ENCODE data around the gene PSMD6. TPM values are rescaled to one million over a fixed set of nuclear protein-coding genes. Genes with fewer than 3 reads are reported as not detected.

The PSMD6 gene
- total RNA-seq, 1 donor from 2014 or later: 76.9 TPM

DNA sequence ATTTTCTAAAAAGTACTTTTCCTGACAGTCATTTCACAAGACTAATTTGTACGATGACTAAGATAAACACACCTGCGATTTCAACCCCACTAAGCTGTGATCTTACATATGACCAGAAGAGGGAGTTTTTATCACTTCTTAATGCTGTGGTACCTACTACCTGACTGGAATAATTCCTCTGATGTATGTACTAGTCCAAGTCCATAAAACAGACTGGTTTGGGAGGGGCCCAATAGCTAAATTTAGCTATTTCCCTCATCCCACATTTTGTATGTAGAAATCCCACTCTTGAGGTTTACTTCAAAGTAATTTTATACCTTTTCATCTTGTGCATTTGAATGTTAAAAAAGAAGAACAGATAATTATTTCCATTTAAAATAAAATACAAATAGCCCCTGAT is 61.4 kb downstream of the PSMD6 start:
- Mint-ChIP-seq H3K9me3 (ENCODE audit: low read depth) (no peaks in the 10 kb centered on the region), H3K4me1 (ENCODE audit: low read depth) (peaks cover 66% of the 10 kb centered on the region)
- no peak for DNase-seq (ENCODE audit: low spot score, unreplicated experiment)

More for the DNA sequence above, 61.4 kb downstream of the PSMD6 start:
- H3K36me3 Mint-ChIP-seq (ENCODE audit: insufficient read depth): no peaks in the 10 kb centered on the region
- no peaks in the 10 kb centered on the region for H3K27me3 Mint-ChIP-seq
- no peak overlapping the region for H3K4me3 Mint-ChIP-seq (ENCODE audit: low read depth)
- TF ChIP-seq, protein P1, sequence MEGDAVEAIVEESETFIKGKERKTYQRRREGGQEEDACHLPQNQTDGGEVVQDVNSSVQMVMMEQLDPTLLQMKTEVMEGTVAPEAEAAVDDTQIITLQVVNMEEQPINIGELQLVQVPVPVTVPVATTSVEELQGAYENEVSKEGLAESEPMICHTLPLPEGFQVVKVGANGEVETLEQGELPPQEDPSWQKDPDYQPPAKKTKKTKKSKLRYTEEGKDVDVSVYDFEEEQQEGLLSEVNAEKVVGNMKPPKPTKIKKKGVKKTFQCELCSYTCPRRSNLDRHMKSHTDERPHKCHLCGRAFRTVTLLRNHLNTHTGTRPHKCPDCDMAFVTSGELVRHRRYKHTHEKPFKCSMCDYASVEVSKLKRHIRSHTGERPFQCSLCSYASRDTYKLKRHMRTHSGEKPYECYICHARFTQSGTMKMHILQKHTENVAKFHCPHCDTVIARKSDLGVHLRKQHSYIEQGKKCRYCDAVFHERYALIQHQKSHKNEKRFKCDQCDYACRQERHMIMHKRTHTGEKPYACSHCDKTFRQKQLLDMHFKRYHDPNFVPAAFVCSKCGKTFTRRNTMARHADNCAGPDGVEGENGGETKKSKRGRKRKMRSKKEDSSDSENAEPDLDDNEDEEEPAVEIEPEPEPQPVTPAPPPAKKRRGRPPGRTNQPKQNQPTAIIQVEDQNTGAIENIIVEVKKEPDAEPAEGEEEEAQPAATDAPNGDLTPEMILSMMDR (IDR thresholded peaks at IDR 0.05; ENCODE audit: unreplicated experiment): peak; percentile 72
- no peak overlapping the region for H3K27ac Mint-ChIP-seq

Other genes starting within 250 kb of the PSMD6 start
- gene C3orf49, start 204.2 kb downstream of the PSMD6 start, total RNA-seq: not detected in 2 replicates
- gene THOC7, start 159.7 kb downstream of the PSMD6 start, total RNA-seq: 52.6 and 53.4 TPM in 2 replicates
- gene ATXN7, start 159.6 kb downstream of the PSMD6 start, total RNA-seq: 36.7 and 37.4 TPM in 2 replicates
- not detected in 2 replicates for gene SCAANT1, start 111.1 kb downstream of the PSMD6 start, total RNA-seq
- gene PRICKLE2, start 202.0 kb upstream of the PSMD6 start, total RNA-seq: 23.2 and 25.3 TPM in 2 replicates